GM20000 (cell line): ENCODE measurements around the gene HOXB9.
A peak's percentile ranks its signal among the peaks of the same experiment; 100 is the strongest.

Experiments
- DNase-seq: peaks from one replicate; pipeline ENCODE4 v3.0.0; 2012; ENCODE audit warnings: low spot score
- CTCF ChIP-seq: IDR thresholded peaks from 2 replicates; pipeline ENCODE4 v1.5.1; 2012; ENCODE audit warnings: mild to moderate bottlenecking, control low read depth; ENCODE audit errors: extremely low read depth, missing control alignments

Gene HOXB9

GRCh38 chr17:48615047-48615962, 10.9 kb downstream of the HOXB9 start, which contains the start of gene HOXB8:
Gene HOXB8, minus strand, starts transcription at chr17:48615292. Its CDS starts 588 bp downstream, at chr17:48614704.
- no peak for TF ChIP-seq CTCF
- DNase-seq, result no peak

- DNase-seq, result no peak
- TF ChIP-seq CTCF, result no peak
These were observed 12.1 kb downstream of the HOXB9 start for GRCh38 chr17:48613862-48614694.

GRCh38 chr17:48612854-48613691, 13.1 kb downstream of the HOXB9 start:
- TF ChIP-seq CTCF, result no peak
- peak; percentile 84 for DNase-seq

- TF ChIP-seq CTCF, result no peak
- DNase-seq, result no peak
These were observed 13.7 kb downstream of the HOXB9 start for GRCh38 chr17:48612456-48612853.

- no peak for DNase-seq
- no peak for TF ChIP-seq CTCF
These were observed 14.3 kb downstream of the HOXB9 start for GRCh38 chr17:48611681-48612455.

- no peak for DNase-seq
These were observed 14.9 kb downstream of the HOXB9 start for GRCh38 chr17:48611213-48611612.

More at GRCh38 chr17:48611213-48611612, 14.9 kb downstream of the HOXB9 start:
- no peak for TF ChIP-seq CTCF
